Stomach (tissue), 9 donors: ENCODE results near the gene MRPS15. TPM values are rescaled to one million over a fixed set of nuclear protein-coding genes. Genes with fewer than 3 reads are reported as not detected.

Experiments used
- DNase-seq, 2 donors: peaks; one replicate each; pipeline versions ENCODE4 v3.0.0 to v3.0.0-alpha.2; 2013 to 2019
- H3K27ac ChIP-seq, 5 donors: fragments of 200-600 bp in 4 of 5; sonication (generic) in 4 of 5; one replicate each; pipeline ENCODE4 v1.5.1; 2013 to 2019; ENCODE audit warnings: mild to moderate bottlenecking in 1 of 5, moderate library complexity in 1 of 5
- H3K27me3 ChIP-seq, 3 donors: fragments of 200-600 bp; sonication (generic); one replicate each; pipeline ENCODE4 v1.5.1; 2017 to 2019; ENCODE audit warnings: mixed run types in 1 of 3
- H3K36me3 ChIP-seq, 4 donors: fragments of 200-600 bp; sonication (generic); 1 replicate in 3 of 4; 2 replicates in 1 of 4; pipeline ENCODE4 v1.5.1; 2016 to 2019
- H3K4me1 ChIP-seq, 4 donors: fragments of 200-600 bp; sonication (generic); one replicate each; pipeline ENCODE4 v1.5.1; 2016 to 2019
- H3K4me3 ChIP-seq, 4 donors: fragments of 200-600 bp; sonication (generic) in 3 of 4; one replicate each; pipeline ENCODE4 v1.5.1; 2016 to 2019; ENCODE audit warnings: mild to moderate bottlenecking in 1 of 4
- H3K9me3 ChIP-seq, 4 donors: fragments of 200-600 bp; sonication (generic); one replicate each; pipeline ENCODE4 v1.5.1; 2016 to 2019
- EP300 ChIP-seq: sonication (generic); formaldehyde crosslinking; IDR thresholded peaks from one replicate; pipeline ENCODE4 v1.6.1; 2017; ENCODE audit warnings: antibody characterized with exemption
- POLR2A ChIP-seq, 4 donors: fragments of 450-650 bp; IDR thresholded peaks; one replicate each; pipeline ENCODE4 v1.6.1; 2016; ENCODE audit warnings: antibody characterized with exemption in 4 of 4, control low read depth in 2 of 4, mild to moderate bottlenecking in 1 of 4, moderate library complexity in 1 of 4
- POLR2AphosphoS5 ChIP-seq, 3 donors: sonication (generic); formaldehyde crosslinking; IDR thresholded peaks; one replicate each; pipeline ENCODE4 v1.6.1; 2016; ENCODE audit warnings: antibody characterized with exemption in 3 of 3
- WGBS, 5 donors: extraction: QIAGEN DNeasy Blood & Tissue Kit in 3 of 5; methylation state at CpG; one replicate each; pipeline versions ENCODE4 v1.1.5 to v1.1.7; 2013 to 2018; 5-methylcytosine and 5-hydroxymethylcytosine counted together
- intact Hi-C: fragments of 100-400 bp; cut with DNase I; formaldehyde crosslinking; loops from one replicate; pipeline ENCODE4 v1.15.1; 2023; ENCODE audit warnings: low total_unique reads
- polyA plus RNA-seq, 3 donors: library from polyadenylated mRNA; stranded (reverse); fragments of 200-250 nt; gene quantifications; one replicate each; pipeline ENCODE4 v1.2.3, GENCODE V29; 2013
- total RNA-seq, 5 donors: library from RNA; depleted of rRNA; stranded (reverse); fragments of >200 nt; gene quantifications; one replicate each; pipeline versions ENCODE4 v1.1.0 to v1.2.3, GENCODE V29; 2014 to 2016
- TF ChIP-seq, protein P1 (sequence below), 7 experiments: fragments of 450-650 bp in 4 of 7; fragments of 200-600 bp in 3 of 7; sonication (generic) in 3 of 7; IDR thresholded peaks; one replicate each; pipeline ENCODE4 v1.5.1; 2016 to 2019; ENCODE audit warnings: antibody characterized with exemption in 7 of 7, control low read depth in 2 of 7, mild to moderate bottlenecking in 1 of 7
- donor health status: healthy with polysubstance abuse.
- donor health status: Bipolar disorder and iron deficiency.
- donor health status: healthy.

MRPS15 gene
- total and polyA plus RNA-seq, 8 donors, result 21.9 to 163 (median 91.9) TPM

DNA sequence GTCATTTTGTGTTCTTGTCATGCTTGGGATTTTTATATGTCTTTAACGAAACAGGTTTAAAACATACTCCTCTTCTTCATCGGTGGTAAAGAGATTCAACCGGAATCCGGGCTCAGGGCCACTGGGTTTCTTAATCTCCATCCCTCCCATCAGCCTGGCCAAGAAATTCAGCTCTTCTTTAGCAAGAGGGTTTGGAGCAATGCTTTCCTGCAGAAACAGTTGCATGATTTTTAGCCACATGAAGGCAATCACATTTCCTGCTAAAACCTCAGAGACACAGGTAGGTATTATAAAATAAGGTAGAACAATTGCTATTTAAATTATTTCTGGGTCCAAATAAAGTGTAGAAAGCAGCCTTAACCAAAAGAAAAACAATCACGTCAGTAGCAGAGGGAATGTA lies 43.8 kb downstream of the MRPS15 start:
- intact Hi-C loops, result no loop called here
- Histone ChIP-seq H3K9me3 (no peaks in the 10 kb centered on the region), H3K27me3 (no peaks in the 10 kb centered on the region), H3K4me1 (peaks cover 0 to 21% (median 6%) of the 10 kb centered on the region in 4 donors), H3K4me3 (peak overlapping the region in 1 of 4 donors; percentile 7), H3K36me3 (peaks cover 4 to 59% (median 34%) of the 10 kb centered on the region in 4 donors), H3K27ac (peak overlapping the region in 3 of 5 donors; percentile 4 to 46 (median 37))
- no peak for DNase-seq
- 33 to 69% (median 53%) methylated on average over 5 of the region's 5 CpGs for WGBS, 5 donors
- TF ChIP-seq EP300, result no peak
- TF ChIP-seq, protein P1, sequence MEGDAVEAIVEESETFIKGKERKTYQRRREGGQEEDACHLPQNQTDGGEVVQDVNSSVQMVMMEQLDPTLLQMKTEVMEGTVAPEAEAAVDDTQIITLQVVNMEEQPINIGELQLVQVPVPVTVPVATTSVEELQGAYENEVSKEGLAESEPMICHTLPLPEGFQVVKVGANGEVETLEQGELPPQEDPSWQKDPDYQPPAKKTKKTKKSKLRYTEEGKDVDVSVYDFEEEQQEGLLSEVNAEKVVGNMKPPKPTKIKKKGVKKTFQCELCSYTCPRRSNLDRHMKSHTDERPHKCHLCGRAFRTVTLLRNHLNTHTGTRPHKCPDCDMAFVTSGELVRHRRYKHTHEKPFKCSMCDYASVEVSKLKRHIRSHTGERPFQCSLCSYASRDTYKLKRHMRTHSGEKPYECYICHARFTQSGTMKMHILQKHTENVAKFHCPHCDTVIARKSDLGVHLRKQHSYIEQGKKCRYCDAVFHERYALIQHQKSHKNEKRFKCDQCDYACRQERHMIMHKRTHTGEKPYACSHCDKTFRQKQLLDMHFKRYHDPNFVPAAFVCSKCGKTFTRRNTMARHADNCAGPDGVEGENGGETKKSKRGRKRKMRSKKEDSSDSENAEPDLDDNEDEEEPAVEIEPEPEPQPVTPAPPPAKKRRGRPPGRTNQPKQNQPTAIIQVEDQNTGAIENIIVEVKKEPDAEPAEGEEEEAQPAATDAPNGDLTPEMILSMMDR (IDR thresholded peaks at IDR 0.05), result no peak
- TF ChIP-seq POLR2A (IDR thresholded peaks at IDR 0.05), result no peak
- no peak for TF ChIP-seq POLR2AphosphoS5 (IDR thresholded peaks at IDR 0.05)

DNA sequence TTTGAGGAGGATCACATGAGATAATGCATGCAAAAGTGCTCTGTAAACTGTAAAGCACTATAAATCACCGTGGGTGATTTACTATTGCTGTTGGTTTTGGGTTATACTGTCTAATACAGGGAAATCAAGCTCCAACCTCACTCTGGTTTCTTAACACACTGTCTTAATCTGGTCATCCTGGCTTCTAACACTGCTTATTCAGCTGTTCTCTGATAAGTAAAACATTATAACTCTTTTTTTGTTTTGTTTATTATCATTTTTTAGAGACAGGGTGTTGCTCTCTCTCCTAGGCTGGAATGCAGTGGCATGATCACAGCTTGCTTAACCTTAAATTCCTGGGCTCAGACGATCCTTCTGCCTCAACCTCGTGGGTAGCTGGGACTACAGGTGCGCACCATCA lies 44.6 kb downstream of the MRPS15 start:
- DNase-seq, result no peak
- Histone ChIP-seq H3K27ac (no peak overlapping the region), H3K4me1 (peaks cover 0 to 21% (median 6%) of the 10 kb centered on the region in 4 donors), H3K36me3 (peaks cover 4 to 50% (median 29%) of the 10 kb centered on the region in 4 donors), H3K4me3 (no peak overlapping the region), H3K9me3 (no peaks in the 10 kb centered on the region), H3K27me3 (no peaks in the 10 kb centered on the region)
- TF ChIP-seq EP300 (no peak), POLR2A (IDR thresholded peaks at IDR 0.05) (no peak)
- 80 to 89% (median 87%) methylated on average over 4 of the region's 4 CpGs for WGBS, 5 donors
- intact Hi-C loops, result loop anchor here (10.0 kb wide), 1 partner anchor 315 kb away; no protein-coding TSS in a partner anchor

DNA sequence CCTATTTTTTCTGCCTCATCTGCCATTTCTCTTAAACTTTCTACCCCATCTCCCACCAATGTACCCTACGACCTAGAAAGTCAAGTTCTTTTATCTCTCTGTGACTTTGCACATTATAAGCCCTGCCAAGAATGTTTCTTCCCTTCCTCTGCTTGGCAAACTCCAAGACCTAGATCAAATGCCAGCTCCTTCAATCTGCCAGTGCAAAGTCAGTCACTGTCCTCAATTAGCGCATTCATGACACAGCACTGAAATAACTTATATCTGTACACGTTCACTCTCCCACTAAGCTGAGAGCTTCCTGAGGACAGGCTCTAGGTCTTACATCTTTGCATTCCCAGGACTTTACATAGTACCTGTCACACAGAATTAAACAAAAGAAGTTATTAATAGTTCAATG lies 45.0 kb downstream of the MRPS15 start:
- Histone ChIP-seq H3K4me3 (no peak overlapping the region), H3K27ac (no peak overlapping the region), H3K36me3 (peaks cover 4 to 46% (median 27%) of the 10 kb centered on the region in 4 donors), H3K9me3 (no peaks in the 10 kb centered on the region), H3K27me3 (no peaks in the 10 kb centered on the region), H3K4me1 (peaks cover 0 to 21% (median 6%) of the 10 kb centered on the region in 4 donors)
- TF ChIP-seq, protein P1 (IDR thresholded peaks at IDR 0.05), result no peak
- TF ChIP-seq EP300, result no peak
- no peak for TF ChIP-seq POLR2AphosphoS5 (IDR thresholded peaks at IDR 0.05)
- TF ChIP-seq POLR2A (IDR thresholded peaks at IDR 0.05), result no peak
- DNase-seq, result no peak
- intact Hi-C loops, result loop anchor here (10.0 kb wide), 1 partner anchor 314 kb away; no protein-coding TSS in a partner anchor
- 77 to 90% (median 85%) methylated on average over 3 of the region's 3 CpGs for WGBS, 5 donors

DNA sequence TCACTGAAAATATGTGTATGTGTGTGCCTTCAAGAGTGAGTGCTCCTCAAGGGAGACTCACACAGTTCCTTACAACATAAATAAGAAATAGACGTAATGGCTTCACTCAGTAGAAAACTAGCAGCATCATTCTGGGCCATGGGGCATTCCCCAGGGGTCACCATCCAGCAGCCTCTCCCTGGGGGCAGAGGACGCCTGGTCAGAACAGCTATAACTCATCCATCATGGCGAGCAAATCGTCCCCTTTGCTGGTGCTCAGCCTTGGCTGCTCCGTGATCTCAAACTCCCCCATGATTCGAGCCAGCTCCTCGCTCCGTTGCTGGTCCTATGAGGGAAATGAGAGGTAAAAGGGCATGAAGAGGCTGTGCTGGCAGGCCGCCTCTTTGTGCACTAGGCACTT lies 46.3 kb downstream of the MRPS15 start:
- TF ChIP-seq POLR2AphosphoS5 (IDR thresholded peaks at IDR 0.05) (no peak), EP300 (no peak), POLR2A (IDR thresholded peaks at IDR 0.05) (no peak)
- TF ChIP-seq, protein P1 (IDR thresholded peaks at IDR 0.05), result no peak
- no peak for DNase-seq
- H3K4me1 ChIP-seq, result peaks cover 0 to 21% (median 6%) of the 10 kb centered on the region in 4 donors
- no peaks in the 10 kb centered on the region for H3K9me3 ChIP-seq
- H3K4me3 ChIP-seq, result no peak overlapping the region
- intact Hi-C loops, result loop anchor here (10.0 kb wide), 1 partner anchor 313 kb away; no protein-coding TSS in a partner anchor
- H3K27ac ChIP-seq, result no peak overlapping the region
- H3K27me3 ChIP-seq, result no peaks in the 10 kb centered on the region
- H3K36me3 ChIP-seq, result peaks cover 4 to 34% (median 23%) of the 10 kb centered on the region in 4 donors
- WGBS, 5 donors, result 87 to 93% (median 89%) methylated on average over 9 of the region's 9 CpGs

DNA sequence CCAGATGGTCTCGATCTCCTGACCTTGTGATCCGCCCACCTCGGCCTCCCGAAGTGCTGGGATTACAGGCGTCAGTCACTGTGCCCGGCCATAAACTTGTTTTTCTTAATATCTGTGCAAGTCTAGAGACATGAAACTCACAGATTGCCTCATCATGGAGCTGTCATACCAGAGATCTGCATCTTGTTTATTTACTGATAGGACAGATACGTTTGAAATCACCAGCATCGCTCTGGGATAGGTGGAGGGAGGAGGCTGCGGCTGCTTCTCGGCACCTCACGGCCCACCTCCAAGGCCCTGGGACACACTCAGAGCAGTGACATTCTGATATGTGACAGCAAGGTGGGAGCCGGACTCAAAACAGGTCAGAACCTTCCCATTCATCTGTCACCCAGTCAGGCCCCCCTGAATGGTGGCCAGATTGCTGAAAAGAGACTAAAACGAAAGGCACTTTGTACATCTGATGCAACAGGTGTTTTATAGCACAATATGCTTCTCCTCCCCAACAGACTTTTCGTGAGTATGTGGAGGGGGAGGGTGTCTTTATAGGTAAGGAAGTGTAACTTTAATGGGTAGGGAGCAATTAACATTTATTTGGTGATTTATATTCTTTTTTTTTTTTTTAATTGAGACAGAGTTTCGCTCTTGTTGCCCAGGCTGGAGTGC lies 48.4 kb downstream of the MRPS15 start:
- Histone ChIP-seq H3K27me3 (no peaks in the 10 kb centered on the region), H3K9me3 (no peaks in the 10 kb centered on the region), H3K4me1 (peaks cover 0 to 15% (median 4%) of the 10 kb centered on the region in 4 donors), H3K4me3 (no peak overlapping the region), H3K36me3 (peaks cover 0 to 16% (median 6%) of the 10 kb centered on the region in 4 donors), H3K27ac (no peak overlapping the region)
- WGBS, 5 donors, result 83 to 88% (median 86%) methylated on average over 15 of the region's 15 CpGs
- intact Hi-C loops, result loop anchor here (10.0 kb wide), 1 partner anchor 311 kb away; no protein-coding TSS in a partner anchor
- DNase-seq, result no peak
- TF ChIP-seq POLR2AphosphoS5 (IDR thresholded peaks at IDR 0.05), result no peak
- TF ChIP-seq EP300, result no peak
- no peak for TF ChIP-seq POLR2A (IDR thresholded peaks at IDR 0.05)
- TF ChIP-seq, protein P1 (IDR thresholded peaks at IDR 0.05), result no peak
